BJ (cell line): Measurements from ENCODE around the gene DCAF11. TPM values are rescaled to one million over a fixed set of nuclear protein-coding genes. Genes with fewer than 3 reads are reported as not detected.

Experiments
- CTCF ChIA-PET: fragments of 350-600 bp; formaldehyde crosslinking; extraction: SDS; loops from one replicate; lab custom pipeline; 2021; ENCODE audit warnings: antibody characterized with exemption, inconsistent platforms; lab: Yijun Ruan, JAX
- POLR2A ChIA-PET: fragments of 300-600 bp; sonication (Branson Sonifier 250); formaldehyde crosslinking; extraction: SDS; loops from one replicate; lab custom pipeline; 2021; ENCODE audit warnings: antibody characterized with exemption; lab: Charles Lee
- DNase-seq: peaks from one replicate; pipeline ENCODE4 v3.0.0-alpha.2; 2011; ENCODE audit warnings: low read depth
- H3K27me3 ChIP-seq: 2 replicates; pipeline ENCODE4 v1.6.0; 2011; ENCODE audit warnings: low read length; ENCODE audit not compliant: control insufficient read depth, insufficient read depth
- H3K36me3 ChIP-seq: 2 replicates; pipeline ENCODE4 v1.5.1; 2011; ENCODE audit warnings: low read length; ENCODE audit not compliant: control insufficient read depth, insufficient read depth
- H3K4me3 ChIP-seq: 2 replicates; pipeline ENCODE4 v1.5.1; 2011; ENCODE audit warnings: low read depth, mild to moderate bottlenecking, control low read depth, low read length
- CTCF ChIP-seq: IDR thresholded peaks from 2 replicates; pipeline ENCODE4 v1.5.1; 2011; ENCODE audit warnings: low read depth, mild to moderate bottlenecking, control low read depth, inconsistent platforms, low read length, moderate library complexity; ENCODE audit not compliant: insufficient read depth
- polyA plus RNA-seq: library from polyadenylated mRNA; depleted of rRNA; stranded (reverse); fragments of >200 nt; gene quantifications from 2 replicates; pipeline ENCODE4 v1.2.3, GENCODE V29; 2011

The DCAF11 gene
- polyA plus RNA-seq, 1 experiment: 50.0 TPM

- CTCF ChIA-PET: interaction anchor here (1.2 kb wide), 1 partner anchor 9 kb away, joined by 3 read pairs; the partner anchor contains the start of gene PSME1
- no peaks in the 10 kb centered on the region for H3K27me3 ChIP-seq
These were observed 12.4 kb downstream of the DCAF11 start for GRCh38 chr14:24126939-24127338.

GRCh38 chr14:24127673-24128072, 13.1 kb downstream of the DCAF11 start:
- Histone ChIP-seq H3K36me3 (peaks cover 2% of the 10 kb centered on the region; the same call in 1 of the 2 replicates), H3K4me3 (no peak overlapping the region), H3K27me3 (no peaks in the 10 kb centered on the region)
- POLR2A ChIA-PET: no interaction called here
- CTCF ChIA-PET: no interaction called here
- DNase-seq: no peak
- no peak for TF ChIP-seq CTCF

More at GRCh38 chr14:24126939-24127338, 12.4 kb downstream of the DCAF11 start:
- no peak for DNase-seq
- Histone ChIP-seq H3K4me3 (no peak overlapping the region), H3K36me3 (peaks cover 2% of the 10 kb centered on the region; the same call in 1 of the 2 replicates)
- no peak for TF ChIP-seq CTCF
- POLR2A ChIA-PET: no interaction called here

- no peak for DNase-seq
- Histone ChIP-seq H3K36me3 (no peaks in the 10 kb centered on the region), H3K27me3 (no peaks in the 10 kb centered on the region), H3K4me3 (no peak overlapping the region)
- no peak for TF ChIP-seq CTCF
- ChIA-PET POLR2A (no interaction called here), CTCF (interaction anchor here (0.9 to 1.0 kb wide), 2 partner anchors 9 to 39 kb away, joined by 3 to 5 read pairs; no protein-coding TSS in a partner anchor)
These were observed 14.9 kb downstream of the DCAF11 start for GRCh38 chr14:24129410-24129998.

- Histone ChIP-seq H3K36me3 (no peaks in the 10 kb centered on the region), H3K27me3 (no peaks in the 10 kb centered on the region), H3K4me3 (no peak within 1 kb of the TSS)
- TF ChIP-seq CTCF: no peak
- POLR2A ChIA-PET: no interaction called here
- CTCF ChIA-PET: no interaction called here
- no peak for DNase-seq
These were observed 15.8 kb downstream of the DCAF11 start, which contains the start of gene FITM1 for GRCh38 chr14:24130380-24130716. TSS of gene FITM1 (plus strand) at chr14:24130659. CDS start at chr14:24131564, 905 bp downstream.

- DNase-seq: no peak
- ChIA-PET POLR2A (no interaction called here), CTCF (no interaction called here)
- Histone ChIP-seq H3K27me3 (no peaks in the 10 kb centered on the region), H3K4me3 (no peak overlapping the region), H3K36me3 (no peaks in the 10 kb centered on the region)
- TF ChIP-seq CTCF: no peak
These were observed 16.4 kb downstream of the DCAF11 start for GRCh38 chr14:24130717-24131548.
